Measurements from ENCODE around the gene ADGB. TPM values are rescaled to one million over a fixed set of nuclear protein-coding genes. Genes with fewer than 3 reads are reported as not detected.

ADGB gene
- total and polyA plus RNA-seq, 4 donors, result 0.23 TPM; not detected in 3

DNA sequence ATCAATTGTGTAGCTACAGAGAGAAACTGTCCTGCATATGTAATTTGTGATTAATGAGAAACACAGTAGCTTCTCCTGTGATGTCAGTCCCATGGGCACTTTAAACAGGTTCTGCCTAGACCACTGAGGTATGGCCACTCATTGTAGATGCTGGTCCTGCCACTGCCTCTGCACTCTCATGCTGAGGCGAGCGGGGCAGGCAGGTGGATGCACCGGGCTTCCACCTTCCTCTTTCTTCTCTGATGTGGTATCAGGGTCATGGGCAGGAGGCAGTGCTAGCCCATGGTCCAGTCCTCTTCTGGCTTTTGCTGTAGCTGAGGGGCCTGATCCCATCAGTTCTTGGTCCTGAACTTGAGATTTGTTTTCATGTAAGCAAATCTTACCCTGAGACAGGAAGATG, 58.7 kb downstream of the ADGB start:
- DNase-seq (ENCODE audit: low spot score), result no peak
- H3K36me3 ChIP-seq (ENCODE audit: control insufficient read depth in 4 of 4, insufficient read depth in 3 of 4, low read depth in 1 of 4, low read length in 3 of 4), result no peaks in the 10 kb centered on the region
- no peak overlapping the region for H3K27ac ChIP-seq (ENCODE audit: low read depth in 1 of 2, low read length in 2 of 2)
- WGBS, result 83% methylated on average over 3 of the region's 3 CpGs
- no peaks in the 10 kb centered on the region for H3K4me1 ChIP-seq (ENCODE audit: control insufficient read depth in 4 of 4, insufficient read depth in 4 of 4, low read length in 3 of 4)
- TF ChIP-seq SP1 (IDR thresholded peaks at IDR 0.05) (no peak), JUND (IDR thresholded peaks at IDR 0.05) (no peak), EGR1 (IDR thresholded peaks at IDR 0.05; ENCODE audit: low read depth in 2 of 2) (no peak), NR2F2 (IDR thresholded peaks at IDR 0.05) (no peak), HNF4G (IDR thresholded peaks at IDR 0.05) (no peak), RXRA (IDR thresholded peaks at IDR 0.05) (no peak), YY1 (IDR thresholded peaks at IDR 0.05) (no peak), TAF1 (conservative IDR thresholded peaks at IDR 0.05) (no peak), MAX (IDR thresholded peaks at IDR 0.05) (no peak)
- no peak overlapping the region for H3K4me3 ChIP-seq (ENCODE audit: low read depth in 1 of 3, low read length in 3 of 3)
- H3K9me3 ChIP-seq (ENCODE audit: control insufficient read depth in 4 of 4, low read length in 3 of 4), result no peaks in the 10 kb centered on the region
- H3K27me3 ChIP-seq (ENCODE audit: control insufficient read depth in 4 of 4, insufficient read depth in 4 of 4, low read length in 3 of 4), result no peaks in the 10 kb centered on the region
- H3K9ac ChIP-seq (ENCODE audit: low read depth in 1 of 2, low read length in 2 of 2), result no peak overlapping the region

GRCh38 chr6:146664871-146665360, 66.1 kb downstream of the ADGB start:
- H3K4me3 ChIP-seq (ENCODE audit: low read depth in 1 of 3, low read length in 3 of 3), result no peak overlapping the region
- H3K4me1 ChIP-seq (ENCODE audit: control insufficient read depth in 4 of 4, insufficient read depth in 4 of 4, low read length in 3 of 4), result no peaks in the 10 kb centered on the region
- no peak overlapping the region for H3K9ac ChIP-seq (ENCODE audit: low read depth in 1 of 2, low read length in 2 of 2)
- TF ChIP-seq NR2F2 (IDR thresholded peaks at IDR 0.05) (no peak), EGR1 (IDR thresholded peaks at IDR 0.05; ENCODE audit: low read depth in 2 of 2) (no peak), MAX (IDR thresholded peaks at IDR 0.05) (no peak), JUND (IDR thresholded peaks at IDR 0.05) (no peak), ZBTB33 (IDR thresholded peaks at IDR 0.05) (no peak), SP1 (IDR thresholded peaks at IDR 0.05) (no peak), HNF4A (conservative IDR thresholded peaks at IDR 0.05) (no peak), GABPA (IDR thresholded peaks at IDR 0.05 in 1 of 2, conservative IDR thresholded peaks at IDR 0.05 in 1 of 2) (no peak)
- TF ChIP-seq, protein P1, sequence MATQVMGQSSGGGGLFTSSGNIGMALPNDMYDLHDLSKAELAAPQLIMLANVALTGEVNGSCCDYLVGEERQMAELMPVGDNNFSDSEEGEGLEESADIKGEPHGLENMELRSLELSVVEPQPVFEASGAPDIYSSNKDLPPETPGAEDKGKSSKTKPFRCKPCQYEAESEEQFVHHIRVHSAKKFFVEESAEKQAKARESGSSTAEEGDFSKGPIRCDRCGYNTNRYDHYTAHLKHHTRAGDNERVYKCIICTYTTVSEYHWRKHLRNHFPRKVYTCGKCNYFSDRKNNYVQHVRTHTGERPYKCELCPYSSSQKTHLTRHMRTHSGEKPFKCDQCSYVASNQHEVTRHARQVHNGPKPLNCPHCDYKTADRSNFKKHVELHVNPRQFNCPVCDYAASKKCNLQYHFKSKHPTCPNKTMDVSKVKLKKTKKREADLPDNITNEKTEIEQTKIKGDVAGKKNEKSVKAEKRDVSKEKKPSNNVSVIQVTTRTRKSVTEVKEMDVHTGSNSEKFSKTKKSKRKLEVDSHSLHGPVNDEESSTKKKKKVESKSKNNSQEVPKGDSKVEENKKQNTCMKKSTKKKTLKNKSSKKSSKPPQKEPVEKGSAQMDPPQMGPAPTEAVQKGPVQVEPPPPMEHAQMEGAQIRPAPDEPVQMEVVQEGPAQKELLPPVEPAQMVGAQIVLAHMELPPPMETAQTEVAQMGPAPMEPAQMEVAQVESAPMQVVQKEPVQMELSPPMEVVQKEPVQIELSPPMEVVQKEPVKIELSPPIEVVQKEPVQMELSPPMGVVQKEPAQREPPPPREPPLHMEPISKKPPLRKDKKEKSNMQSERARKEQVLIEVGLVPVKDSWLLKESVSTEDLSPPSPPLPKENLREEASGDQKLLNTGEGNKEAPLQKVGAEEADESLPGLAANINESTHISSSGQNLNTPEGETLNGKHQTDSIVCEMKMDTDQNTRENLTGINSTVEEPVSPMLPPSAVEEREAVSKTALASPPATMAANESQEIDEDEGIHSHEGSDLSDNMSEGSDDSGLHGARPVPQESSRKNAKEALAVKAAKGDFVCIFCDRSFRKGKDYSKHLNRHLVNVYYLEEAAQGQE (IDR thresholded peaks at IDR 0.05), result no peak
- no peak for DNase-seq (ENCODE audit: low spot score)
- WGBS, result 53% methylated on average over 3 of the region's 3 CpGs
- no peaks in the 10 kb centered on the region for H3K36me3 ChIP-seq (ENCODE audit: control insufficient read depth in 4 of 4, insufficient read depth in 3 of 4, low read depth in 1 of 4, low read length in 3 of 4)
- H3K27ac ChIP-seq (ENCODE audit: low read depth in 1 of 2, low read length in 2 of 2), result no peak overlapping the region
- no peaks in the 10 kb centered on the region for H3K9me3 ChIP-seq (ENCODE audit: control insufficient read depth in 4 of 4, low read length in 3 of 4)
- H3K27me3 ChIP-seq (ENCODE audit: control insufficient read depth in 4 of 4, insufficient read depth in 4 of 4, low read length in 3 of 4), result peaks cover 0 to 5% (median 0%) of the 10 kb centered on the region in 4 donors
